HEK293 (cell line): ENCODE data around the gene NPC1.

ENCODE experiments used
- CTCF ChIA-PET: fragments of 350-600 bp; formaldehyde crosslinking; extraction: SDS; loops from one replicate; lab custom pipeline; 2021; ENCODE audit warnings: antibody characterized with exemption; lab: Yijun Ruan, JAX
- POLR2A ChIA-PET: fragments of 300-600 bp; formaldehyde crosslinking; extraction: SDS; loops from one replicate; lab custom pipeline; 2020; ENCODE audit warnings: antibody characterized with exemption, inconsistent platforms; lab: Yijun Ruan, JAX
- H3K27ac ChIP-seq: fragments of 200-500 bp; sonication (Bioruptor generic); 2 replicates; pipeline ENCODE4 v1.5.1; 2014; ENCODE audit warnings: low read depth, low read length, control low read depth, inconsistent platforms; ENCODE audit errors: extremely low read depth
- H3K36me3 ChIP-seq, 2 experiments: fragments of 200-500 bp in 1 of 2; sonication (Bioruptor generic) in 1 of 2; 1 replicate in 1 of 2; 2 replicates in 1 of 2; pipeline ENCODE4 v1.5.1; 2014 to 2017; ENCODE audit warnings: inconsistent platforms in 2 of 2, low read length in 2 of 2; ENCODE audit not compliant: control insufficient read depth in 2 of 2, insufficient read depth in 1 of 2
- H3K4me1 ChIP-seq: fragments of 200-500 bp; sonication (Bioruptor generic); 2 replicates; pipeline ENCODE4 v1.5.1; 2014; ENCODE audit warnings: mild to moderate bottlenecking, low read length, inconsistent platforms; ENCODE audit not compliant: control insufficient read depth, insufficient read depth
- H3K4me3 ChIP-seq: 2 replicates; pipeline ENCODE4 v1.5.1; 2011; ENCODE audit warnings: low read depth, mild to moderate bottlenecking, control low read depth, low read length, moderate library complexity
- H3K9me3 ChIP-seq: fragments of 200-500 bp; sonication (Bioruptor generic); 2 replicates; pipeline ENCODE4 v1.5.1; 2014; ENCODE audit warnings: low read depth, low read length, inconsistent platforms; ENCODE audit not compliant: control insufficient read depth, insufficient read depth
- HOXC10 ChIP-seq: sonication (generic); formaldehyde crosslinking; IDR thresholded peaks from 2 replicates; pipeline ENCODE4 v1.8.1; 2023; ENCODE audit warnings: mild to moderate bottlenecking, missing genetic modification reagents
- HOXD13 ChIP-seq: sonication (generic); formaldehyde crosslinking; IDR thresholded peaks from 2 replicates; pipeline ENCODE4 v1.8.0; 2022; ENCODE audit warnings: missing genetic modification reagents, borderline replicate concordance
- KLF9 ChIP-seq: fragments of 450-650 bp; formaldehyde crosslinking; IDR thresholded peaks from 2 replicates; pipeline ENCODE4 v1.5.1; 2016; ENCODE audit warnings: missing biosample characterization, missing genetic modification characterization, low read depth
- ZBTB20 ChIP-seq: fragments of 450-650 bp; formaldehyde crosslinking; IDR thresholded peaks from 2 replicates; pipeline ENCODE4 v1.5.1; 2016; ENCODE audit warnings: missing biosample characterization, missing genetic modification characterization
- ZNF214 ChIP-seq: fragments of 450-650 bp; formaldehyde crosslinking; IDR thresholded peaks from 2 replicates; pipeline ENCODE4 v1.5.1; 2017; ENCODE audit warnings: missing biosample characterization, mild to moderate bottlenecking, missing genetic modification characterization, borderline replicate concordance
- ZNF292 ChIP-seq: fragments of 450-650 bp; formaldehyde crosslinking; IDR thresholded peaks from 2 replicates; pipeline ENCODE4 v1.5.1; 2016; ENCODE audit warnings: low read depth, missing biosample characterization, missing genetic modification characterization, borderline replicate concordance
- ZNF341 ChIP-seq: fragments of 450-650 bp; formaldehyde crosslinking; IDR thresholded peaks from 2 replicates; pipeline ENCODE4; 2016; ENCODE audit warnings: low read depth, missing biosample characterization, missing genetic modification characterization
- ZNF549 ChIP-seq: fragments of 450-650 bp; IDR thresholded peaks from 2 replicates; pipeline ENCODE4 v1.5.1; 2018; ENCODE audit warnings: missing biosample characterization, missing genetic modification characterization, mild to moderate bottlenecking, inconsistent platforms, moderate library complexity
- ZNF768 ChIP-seq: fragments of 450-650 bp; formaldehyde crosslinking; IDR thresholded peaks from 2 replicates; pipeline ENCODE4 v1.5.1; 2018; ENCODE audit warnings: missing biosample characterization, mild to moderate bottlenecking, missing genetic modification characterization
- TF ChIP-seq, protein P1 (sequence below): fragments of 450-650 bp; formaldehyde crosslinking; IDR thresholded peaks from 2 replicates; pipeline ENCODE4 v1.5.1; 2016; ENCODE audit warnings: missing biosample characterization, missing genetic modification characterization
- TF ChIP-seq, protein P2 (sequence below): fragments of 450-650 bp; formaldehyde crosslinking; IDR thresholded peaks from 2 replicates; pipeline ENCODE4 v1.5.1; 2016; ENCODE audit warnings: missing biosample characterization, missing genetic modification characterization
- TF ChIP-seq, protein P3 (sequence below): fragments of 450-650 bp; formaldehyde crosslinking; IDR thresholded peaks from 2 replicates; pipeline ENCODE4 v1.5.1; 2017; ENCODE audit warnings: missing biosample characterization, missing genetic modification characterization
- TF ChIP-seq, protein P4 (sequence below): fragments of 450-650 bp; formaldehyde crosslinking; IDR thresholded peaks from 2 replicates; pipeline ENCODE4 v1.5.1; 2016; ENCODE audit warnings: missing biosample characterization, missing genetic modification characterization, borderline replicate concordance
- TF ChIP-seq, protein P5 (sequence below): fragments of 450-650 bp; IDR thresholded peaks from 2 replicates; pipeline ENCODE4 v1.5.1; 2018; ENCODE audit warnings: missing biosample characterization, mild to moderate bottlenecking, missing genetic modification characterization
- TF ChIP-seq, protein P6 (sequence below): fragments of 450-650 bp; formaldehyde crosslinking; IDR thresholded peaks from 2 replicates; pipeline ENCODE4 v1.5.1; 2016; ENCODE audit warnings: missing biosample characterization, missing genetic modification characterization

NPC1 gene

DNA sequence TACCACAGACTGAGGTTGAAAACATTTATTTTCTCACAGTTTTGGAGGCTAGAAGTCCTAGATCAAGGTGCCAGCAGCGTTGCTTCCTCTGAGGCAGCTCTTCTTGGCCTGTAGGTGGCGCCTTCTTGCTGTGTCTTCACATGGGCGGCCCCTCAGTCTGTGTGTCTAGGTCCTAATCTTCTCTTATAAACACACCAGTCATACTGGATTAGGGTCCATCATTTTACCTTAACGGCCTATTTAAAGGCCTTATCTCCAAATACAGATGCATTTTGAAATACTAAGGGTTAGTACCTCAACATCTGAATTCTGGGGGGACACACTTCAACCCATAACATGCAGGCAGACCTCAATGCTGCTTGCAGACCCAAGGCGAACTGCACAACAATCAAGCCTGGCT is 87.4 kb downstream of the NPC1 start (continued):
- TF ChIP-seq, protein P1, sequence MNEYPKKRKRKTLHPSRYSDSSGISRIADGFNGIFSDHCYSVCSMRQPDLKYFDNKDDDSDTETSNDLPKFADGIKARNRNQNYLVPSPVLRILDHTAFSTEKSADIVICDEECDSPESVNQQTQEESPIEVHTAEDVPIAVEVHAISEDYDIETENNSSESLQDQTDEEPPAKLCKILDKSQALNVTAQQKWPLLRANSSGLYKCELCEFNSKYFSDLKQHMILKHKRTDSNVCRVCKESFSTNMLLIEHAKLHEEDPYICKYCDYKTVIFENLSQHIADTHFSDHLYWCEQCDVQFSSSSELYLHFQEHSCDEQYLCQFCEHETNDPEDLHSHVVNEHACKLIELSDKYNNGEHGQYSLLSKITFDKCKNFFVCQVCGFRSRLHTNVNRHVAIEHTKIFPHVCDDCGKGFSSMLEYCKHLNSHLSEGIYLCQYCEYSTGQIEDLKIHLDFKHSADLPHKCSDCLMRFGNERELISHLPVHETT (tag by site-specific recombination) = no peak
- peak; percentile 33; the same call in 1 of the 2 replicates for TF ChIP-seq ZBTB20 (tag by site-specific recombination)

DNA sequence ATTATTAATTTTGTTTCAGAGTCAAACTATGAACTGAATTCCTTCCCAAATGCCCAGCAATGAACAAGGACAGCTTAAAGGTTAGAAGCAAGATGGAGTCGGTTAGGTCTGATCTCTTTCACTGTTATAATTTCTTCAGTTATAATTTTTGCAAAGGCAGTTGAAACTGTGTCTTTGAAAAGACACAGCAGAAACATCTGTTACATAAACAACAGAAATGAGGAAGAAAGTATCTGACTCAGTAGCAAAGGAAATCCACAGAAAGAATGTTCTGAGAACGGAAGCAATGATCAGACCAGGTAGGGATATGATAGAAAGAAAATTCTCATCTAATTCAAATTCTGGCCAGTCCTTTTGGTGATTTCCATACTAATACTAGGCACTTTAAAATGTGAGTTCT is 88.2 kb downstream of the NPC1 start:
- Histone ChIP-seq H3K4me1 (no peaks in the 10 kb centered on the region), H3K36me3 (no peaks in the 10 kb centered on the region), H3K27ac (no peak overlapping the region), H3K9me3 (no peaks in the 10 kb centered on the region), H3K4me3 (no peak overlapping the region)
- ChIA-PET POLR2A (interaction anchor here (0.6 kb wide), 1 partner anchor 474 kb away, joined by 4 read pairs; no protein-coding TSS in a partner anchor), CTCF (interaction anchor here (0.6 to 4.3 kb wide), 50 partner anchors 9 to 621 kb away, joined by 3 to 40 read pairs (median 5); no protein-coding TSS in a partner anchor)
- TF ChIP-seq HOXC10 (CRISPR knock-in tag) = no peak
- TF ChIP-seq KLF9 (tag by site-specific recombination) = no peak
- TF ChIP-seq ZNF292 (tag by site-specific recombination) = no peak
- TF ChIP-seq, protein P2, sequence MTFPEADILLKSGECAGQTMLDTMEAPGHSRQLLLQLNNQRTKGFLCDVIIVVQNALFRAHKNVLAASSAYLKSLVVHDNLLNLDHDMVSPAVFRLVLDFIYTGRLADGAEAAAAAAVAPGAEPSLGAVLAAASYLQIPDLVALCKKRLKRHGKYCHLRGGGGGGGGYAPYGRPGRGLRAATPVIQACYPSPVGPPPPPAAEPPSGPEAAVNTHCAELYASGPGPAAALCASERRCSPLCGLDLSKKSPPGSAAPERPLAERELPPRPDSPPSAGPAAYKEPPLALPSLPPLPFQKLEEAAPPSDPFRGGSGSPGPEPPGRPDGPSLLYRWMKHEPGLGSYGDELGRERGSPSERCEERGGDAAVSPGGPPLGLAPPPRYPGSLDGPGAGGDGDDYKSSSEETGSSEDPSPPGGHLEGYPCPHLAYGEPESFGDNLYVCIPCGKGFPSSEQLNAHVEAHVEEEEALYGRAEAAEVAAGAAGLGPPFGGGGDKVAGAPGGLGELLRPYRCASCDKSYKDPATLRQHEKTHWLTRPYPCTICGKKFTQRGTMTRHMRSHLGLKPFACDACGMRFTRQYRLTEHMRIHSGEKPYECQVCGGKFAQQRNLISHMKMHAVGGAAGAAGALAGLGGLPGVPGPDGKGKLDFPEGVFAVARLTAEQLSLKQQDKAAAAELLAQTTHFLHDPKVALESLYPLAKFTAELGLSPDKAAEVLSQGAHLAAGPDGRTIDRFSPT (tag by site-specific recombination) = no peak
- TF ChIP-seq, protein P3, sequence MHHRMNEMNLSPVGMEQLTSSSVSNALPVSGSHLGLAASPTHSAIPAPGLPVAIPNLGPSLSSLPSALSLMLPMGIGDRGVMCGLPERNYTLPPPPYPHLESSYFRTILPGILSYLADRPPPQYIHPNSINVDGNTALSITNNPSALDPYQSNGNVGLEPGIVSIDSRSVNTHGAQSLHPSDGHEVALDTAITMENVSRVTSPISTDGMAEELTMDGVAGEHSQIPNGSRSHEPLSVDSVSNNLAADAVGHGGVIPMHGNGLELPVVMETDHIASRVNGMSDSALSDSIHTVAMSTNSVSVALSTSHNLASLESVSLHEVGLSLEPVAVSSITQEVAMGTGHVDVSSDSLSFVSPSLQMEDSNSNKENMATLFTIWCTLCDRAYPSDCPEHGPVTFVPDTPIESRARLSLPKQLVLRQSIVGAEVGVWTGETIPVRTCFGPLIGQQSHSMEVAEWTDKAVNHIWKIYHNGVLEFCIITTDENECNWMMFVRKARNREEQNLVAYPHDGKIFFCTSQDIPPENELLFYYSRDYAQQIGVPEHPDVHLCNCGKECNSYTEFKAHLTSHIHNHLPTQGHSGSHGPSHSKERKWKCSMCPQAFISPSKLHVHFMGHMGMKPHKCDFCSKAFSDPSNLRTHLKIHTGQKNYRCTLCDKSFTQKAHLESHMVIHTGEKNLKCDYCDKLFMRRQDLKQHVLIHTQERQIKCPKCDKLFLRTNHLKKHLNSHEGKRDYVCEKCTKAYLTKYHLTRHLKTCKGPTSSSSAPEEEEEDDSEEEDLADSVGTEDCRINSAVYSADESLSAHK = no peak
- TF ChIP-seq, protein P4, sequence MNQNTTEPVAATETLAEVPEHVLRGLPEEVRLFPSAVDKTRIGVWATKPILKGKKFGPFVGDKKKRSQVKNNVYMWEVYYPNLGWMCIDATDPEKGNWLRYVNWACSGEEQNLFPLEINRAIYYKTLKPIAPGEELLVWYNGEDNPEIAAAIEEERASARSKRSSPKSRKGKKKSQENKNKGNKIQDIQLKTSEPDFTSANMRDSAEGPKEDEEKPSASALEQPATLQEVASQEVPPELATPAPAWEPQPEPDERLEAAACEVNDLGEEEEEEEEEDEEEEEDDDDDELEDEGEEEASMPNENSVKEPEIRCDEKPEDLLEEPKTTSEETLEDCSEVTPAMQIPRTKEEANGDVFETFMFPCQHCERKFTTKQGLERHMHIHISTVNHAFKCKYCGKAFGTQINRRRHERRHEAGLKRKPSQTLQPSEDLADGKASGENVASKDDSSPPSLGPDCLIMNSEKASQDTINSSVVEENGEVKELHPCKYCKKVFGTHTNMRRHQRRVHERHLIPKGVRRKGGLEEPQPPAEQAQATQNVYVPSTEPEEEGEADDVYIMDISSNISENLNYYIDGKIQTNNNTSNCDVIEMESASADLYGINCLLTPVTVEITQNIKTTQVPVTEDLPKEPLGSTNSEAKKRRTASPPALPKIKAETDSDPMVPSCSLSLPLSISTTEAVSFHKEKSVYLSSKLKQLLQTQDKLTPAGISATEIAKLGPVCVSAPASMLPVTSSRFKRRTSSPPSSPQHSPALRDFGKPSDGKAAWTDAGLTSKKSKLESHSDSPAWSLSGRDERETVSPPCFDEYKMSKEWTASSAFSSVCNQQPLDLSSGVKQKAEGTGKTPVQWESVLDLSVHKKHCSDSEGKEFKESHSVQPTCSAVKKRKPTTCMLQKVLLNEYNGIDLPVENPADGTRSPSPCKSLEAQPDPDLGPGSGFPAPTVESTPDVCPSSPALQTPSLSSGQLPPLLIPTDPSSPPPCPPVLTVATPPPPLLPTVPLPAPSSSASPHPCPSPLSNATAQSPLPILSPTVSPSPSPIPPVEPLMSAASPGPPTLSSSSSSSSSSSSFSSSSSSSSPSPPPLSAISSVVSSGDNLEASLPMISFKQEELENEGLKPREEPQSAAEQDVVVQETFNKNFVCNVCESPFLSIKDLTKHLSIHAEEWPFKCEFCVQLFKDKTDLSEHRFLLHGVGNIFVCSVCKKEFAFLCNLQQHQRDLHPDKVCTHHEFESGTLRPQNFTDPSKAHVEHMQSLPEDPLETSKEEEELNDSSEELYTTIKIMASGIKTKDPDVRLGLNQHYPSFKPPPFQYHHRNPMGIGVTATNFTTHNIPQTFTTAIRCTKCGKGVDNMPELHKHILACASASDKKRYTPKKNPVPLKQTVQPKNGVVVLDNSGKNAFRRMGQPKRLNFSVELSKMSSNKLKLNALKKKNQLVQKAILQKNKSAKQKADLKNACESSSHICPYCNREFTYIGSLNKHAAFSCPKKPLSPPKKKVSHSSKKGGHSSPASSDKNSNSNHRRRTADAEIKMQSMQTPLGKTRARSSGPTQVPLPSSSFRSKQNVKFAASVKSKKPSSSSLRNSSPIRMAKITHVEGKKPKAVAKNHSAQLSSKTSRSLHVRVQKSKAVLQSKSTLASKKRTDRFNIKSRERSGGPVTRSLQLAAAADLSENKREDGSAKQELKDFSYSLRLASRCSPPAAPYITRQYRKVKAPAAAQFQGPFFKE (tag by site-specific recombination) = no peak
- TF ChIP-seq ZNF549 = no peak
- no peak for TF ChIP-seq ZNF214 (tag by site-specific recombination)
- no peak for TF ChIP-seq ZNF341 (tag by site-specific recombination)
- TF ChIP-seq, protein P5, sequence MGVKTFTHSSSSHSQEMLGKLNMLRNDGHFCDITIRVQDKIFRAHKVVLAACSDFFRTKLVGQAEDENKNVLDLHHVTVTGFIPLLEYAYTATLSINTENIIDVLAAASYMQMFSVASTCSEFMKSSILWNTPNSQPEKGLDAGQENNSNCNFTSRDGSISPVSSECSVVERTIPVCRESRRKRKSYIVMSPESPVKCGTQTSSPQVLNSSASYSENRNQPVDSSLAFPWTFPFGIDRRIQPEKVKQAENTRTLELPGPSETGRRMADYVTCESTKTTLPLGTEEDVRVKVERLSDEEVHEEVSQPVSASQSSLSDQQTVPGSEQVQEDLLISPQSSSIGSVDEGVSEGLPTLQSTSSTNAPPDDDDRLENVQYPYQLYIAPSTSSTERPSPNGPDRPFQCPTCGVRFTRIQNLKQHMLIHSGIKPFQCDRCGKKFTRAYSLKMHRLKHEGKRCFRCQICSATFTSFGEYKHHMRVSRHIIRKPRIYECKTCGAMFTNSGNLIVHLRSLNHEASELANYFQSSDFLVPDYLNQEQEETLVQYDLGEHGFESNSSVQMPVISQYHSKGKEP (tag by site-specific recombination) = no peak
- TF ChIP-seq, protein P6, sequence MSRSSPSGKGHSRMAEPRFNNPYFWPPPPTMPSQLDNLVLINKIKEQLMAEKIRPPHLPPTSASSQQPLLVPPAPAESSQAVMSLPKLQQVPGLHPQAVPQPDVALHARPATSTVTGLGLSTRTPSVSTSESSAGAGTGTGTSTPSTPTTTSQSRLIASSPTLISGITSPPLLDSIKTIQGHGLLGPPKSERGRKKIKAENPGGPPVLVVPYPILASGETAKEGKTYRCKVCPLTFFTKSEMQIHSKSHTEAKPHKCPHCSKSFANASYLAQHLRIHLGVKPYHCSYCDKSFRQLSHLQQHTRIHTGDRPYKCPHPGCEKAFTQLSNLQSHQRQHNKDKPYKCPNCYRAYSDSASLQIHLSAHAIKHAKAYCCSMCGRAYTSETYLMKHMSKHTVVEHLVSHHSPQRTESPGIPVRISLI (tag by site-specific recombination) = no peak
- no peak for TF ChIP-seq ZNF768 (tag by site-specific recombination)
- TF ChIP-seq HOXD13 (CRISPR knock-in tag) = no peak
